ENCODE results near the gene LRRC25. TPM values are rescaled to one million over a fixed set of nuclear protein-coding genes. Genes with fewer than 3 reads are reported as not detected.
A peak's percentile ranks its signal among the peaks of the same experiment; 100 is the strongest.

The LRRC25 gene
- total RNA-seq, 1 donor from 2014 or later, result not detected

DNA sequence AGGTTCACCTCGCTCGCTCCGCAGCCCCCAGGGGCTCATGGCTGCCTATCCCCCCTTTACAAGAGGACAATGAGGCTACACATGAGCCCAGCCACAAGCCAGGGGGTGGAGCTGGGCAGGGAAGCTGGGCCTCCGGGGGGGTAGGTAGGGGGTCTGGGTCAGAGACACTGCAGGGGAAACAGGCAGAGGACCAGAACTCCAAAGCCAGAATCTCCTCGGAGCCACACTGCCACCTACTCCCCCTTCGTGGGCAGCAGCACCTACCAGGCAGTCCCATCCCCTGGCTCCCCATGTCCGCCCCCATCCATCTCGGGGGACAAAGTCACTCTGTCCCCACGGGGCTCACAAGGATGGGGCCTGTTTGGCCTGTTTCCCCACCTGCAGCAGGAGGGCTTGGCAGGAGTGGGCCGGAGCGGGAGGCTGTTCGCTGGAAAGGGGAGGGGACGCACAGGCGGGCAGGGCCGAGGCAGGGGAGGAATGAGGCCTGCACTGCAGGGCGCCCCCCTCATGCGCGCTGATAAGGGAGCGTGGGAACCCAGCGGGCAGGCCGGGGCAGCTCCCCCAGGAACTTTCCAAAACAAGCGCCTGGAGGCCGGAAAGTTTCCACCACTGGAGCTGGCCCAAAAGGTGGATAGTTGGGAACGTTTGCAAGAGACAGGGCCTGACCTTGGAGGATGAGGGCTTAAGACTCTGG, 41.1 kb upstream of the LRRC25 start:
- DNase-seq (ENCODE audit: extremely low spot score, unreplicated experiment), result no peak
- peak overlapping the region; percentile 58 for H3K4me3 Mint-ChIP-seq (ENCODE audit: unreplicated experiment)
- H3K4me1 Mint-ChIP-seq (ENCODE audit: unreplicated experiment), result peaks cover 45% of the 10 kb centered on the region
- peaks cover 2% of the 10 kb centered on the region for H3K36me3 Mint-ChIP-seq (ENCODE audit: unreplicated experiment)
- H3K27ac Mint-ChIP-seq (ENCODE audit: unreplicated experiment), result peak overlapping the region; percentile 89
- TF ChIP-seq, protein P1, sequence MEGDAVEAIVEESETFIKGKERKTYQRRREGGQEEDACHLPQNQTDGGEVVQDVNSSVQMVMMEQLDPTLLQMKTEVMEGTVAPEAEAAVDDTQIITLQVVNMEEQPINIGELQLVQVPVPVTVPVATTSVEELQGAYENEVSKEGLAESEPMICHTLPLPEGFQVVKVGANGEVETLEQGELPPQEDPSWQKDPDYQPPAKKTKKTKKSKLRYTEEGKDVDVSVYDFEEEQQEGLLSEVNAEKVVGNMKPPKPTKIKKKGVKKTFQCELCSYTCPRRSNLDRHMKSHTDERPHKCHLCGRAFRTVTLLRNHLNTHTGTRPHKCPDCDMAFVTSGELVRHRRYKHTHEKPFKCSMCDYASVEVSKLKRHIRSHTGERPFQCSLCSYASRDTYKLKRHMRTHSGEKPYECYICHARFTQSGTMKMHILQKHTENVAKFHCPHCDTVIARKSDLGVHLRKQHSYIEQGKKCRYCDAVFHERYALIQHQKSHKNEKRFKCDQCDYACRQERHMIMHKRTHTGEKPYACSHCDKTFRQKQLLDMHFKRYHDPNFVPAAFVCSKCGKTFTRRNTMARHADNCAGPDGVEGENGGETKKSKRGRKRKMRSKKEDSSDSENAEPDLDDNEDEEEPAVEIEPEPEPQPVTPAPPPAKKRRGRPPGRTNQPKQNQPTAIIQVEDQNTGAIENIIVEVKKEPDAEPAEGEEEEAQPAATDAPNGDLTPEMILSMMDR (IDR thresholded peaks at IDR 0.05), result no peak
- H3K9me3 Mint-ChIP-seq (ENCODE audit: unreplicated experiment), result no peaks in the 10 kb centered on the region
- no peaks in the 10 kb centered on the region for H3K27me3 Mint-ChIP-seq (ENCODE audit: unreplicated experiment)

DNA sequence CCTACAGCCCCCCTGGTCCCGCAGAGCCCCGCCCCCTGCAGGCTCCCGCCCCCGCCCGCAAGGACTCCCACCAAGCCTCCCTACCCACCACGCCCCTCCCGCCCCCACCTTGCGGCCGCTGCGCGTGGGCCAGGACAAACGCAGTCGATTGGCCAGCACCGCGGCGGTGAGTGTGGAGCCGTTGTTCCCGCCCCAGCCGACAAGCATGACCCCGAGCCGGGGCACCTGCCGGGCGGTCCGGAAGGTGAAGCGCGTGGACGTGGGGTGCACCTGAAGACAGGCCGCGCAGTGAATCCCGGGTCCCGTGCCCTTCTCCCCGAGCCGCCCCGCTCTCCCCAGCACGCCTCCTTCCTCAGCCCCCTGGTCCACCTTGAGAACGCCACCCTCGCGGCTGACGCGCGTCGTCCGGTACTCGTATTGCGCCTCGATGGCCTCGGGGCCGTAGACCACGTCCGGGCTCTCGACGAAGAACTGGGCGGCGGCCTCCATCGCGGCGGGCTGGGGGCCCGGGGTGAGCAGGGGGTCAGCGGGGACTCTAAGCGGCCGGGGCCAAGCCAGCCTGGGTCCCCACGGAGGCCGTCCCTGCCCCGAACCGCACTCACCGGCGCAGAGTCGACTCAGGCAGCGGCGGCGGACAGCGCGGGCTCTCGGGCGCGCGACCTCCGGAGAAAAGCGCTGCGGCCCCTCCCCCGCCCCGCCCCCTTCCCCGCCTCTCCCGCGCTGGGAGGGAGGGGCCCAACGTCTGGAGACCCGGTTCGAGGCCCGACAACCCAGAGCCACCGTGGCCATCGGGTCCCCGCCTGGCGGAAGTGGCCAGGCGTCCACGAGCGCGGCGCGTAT, 40.3 kb upstream of the LRRC25 start, which contains the start of gene ISYNA1:
Gene ISYNA1, minus strand, starts transcription at position 643 of the 840 bp plus-strand sequence. Its CDS starts 154 bp downstream, at position 489.
- Mint-ChIP-seq H3K36me3 (ENCODE audit: unreplicated experiment) (no peaks in the 10 kb centered on the region), H3K9me3 (ENCODE audit: unreplicated experiment) (no peaks in the 10 kb centered on the region), H3K4me3 (ENCODE audit: unreplicated experiment) (peak within 1 kb of the TSS; percentile 71), H3K4me1 (ENCODE audit: unreplicated experiment) (peaks cover 45% of the 10 kb centered on the region), H3K27ac (ENCODE audit: unreplicated experiment) (peak within 1 kb of the TSS; percentile 89), H3K27me3 (ENCODE audit: unreplicated experiment) (no peaks in the 10 kb centered on the region)
- TF ChIP-seq, protein P1 (IDR thresholded peaks at IDR 0.05), result no peak
- no peak for DNase-seq (ENCODE audit: extremely low spot score, unreplicated experiment)

DNA sequence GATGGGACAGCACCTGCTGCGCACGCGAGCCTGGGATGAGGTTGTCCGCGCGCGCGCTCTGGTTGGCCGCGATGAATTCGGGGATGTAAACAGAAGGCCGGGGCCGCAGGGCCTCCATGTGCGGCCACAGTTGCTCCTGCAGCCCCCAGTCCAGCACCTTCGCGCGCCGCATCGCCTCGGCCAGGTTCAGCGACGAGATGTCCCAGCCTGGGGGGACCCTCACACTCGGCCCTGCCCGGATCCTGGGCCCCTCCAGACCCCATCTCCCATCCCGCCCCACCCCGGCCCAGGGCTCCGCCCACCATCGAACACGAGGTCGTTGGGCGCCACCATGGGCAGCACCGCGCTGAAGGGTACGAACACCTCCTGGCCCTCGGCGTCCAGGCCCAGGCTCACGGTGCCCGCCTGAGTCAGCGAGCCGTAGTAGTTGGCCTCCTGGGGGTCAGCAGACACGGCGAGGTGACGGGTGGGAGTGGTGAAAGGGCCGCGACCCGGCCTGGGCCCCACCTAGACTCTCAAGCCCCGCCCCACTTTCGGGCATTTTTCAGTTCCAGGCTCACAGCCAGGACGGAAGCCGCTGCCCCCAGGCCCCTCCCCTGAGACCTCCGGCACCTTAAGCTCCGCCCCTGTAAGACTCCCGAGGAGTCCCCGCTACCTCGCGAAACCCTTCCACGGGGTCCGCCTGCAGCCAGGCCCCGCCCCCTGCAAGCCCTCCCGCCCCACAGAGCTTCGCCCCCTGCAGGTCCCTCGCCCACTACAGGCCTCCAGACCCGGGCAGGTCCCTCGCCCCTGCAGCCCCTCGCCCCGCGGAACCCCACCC, 39.5 kb upstream of the LRRC25 start:
- Mint-ChIP-seq H3K9me3 (ENCODE audit: unreplicated experiment) (no peaks in the 10 kb centered on the region), H3K4me1 (ENCODE audit: unreplicated experiment) (peaks cover 45% of the 10 kb centered on the region), H3K4me3 (ENCODE audit: unreplicated experiment) (peak overlapping the region; percentile 71), H3K27me3 (ENCODE audit: unreplicated experiment) (no peaks in the 10 kb centered on the region), H3K36me3 (ENCODE audit: unreplicated experiment) (no peaks in the 10 kb centered on the region), H3K27ac (ENCODE audit: unreplicated experiment) (peak overlapping the region; percentile 31)
- TF ChIP-seq, protein P1 (IDR thresholded peaks at IDR 0.05), result peak; percentile 34
- DNase-seq (ENCODE audit: extremely low spot score, unreplicated experiment), result peak; percentile 94

- H3K27ac Mint-ChIP-seq (ENCODE audit: unreplicated experiment), result peak overlapping the region; percentile 27
- DNase-seq (ENCODE audit: extremely low spot score, unreplicated experiment), result no peak
- no peaks in the 10 kb centered on the region for H3K36me3 Mint-ChIP-seq (ENCODE audit: unreplicated experiment)
- peak overlapping the region; percentile 66 for H3K4me3 Mint-ChIP-seq (ENCODE audit: unreplicated experiment)
- H3K9me3 Mint-ChIP-seq (ENCODE audit: unreplicated experiment), result no peaks in the 10 kb centered on the region
- TF ChIP-seq, protein P1 (IDR thresholded peaks at IDR 0.05), result no peak
- no peaks in the 10 kb centered on the region for H3K27me3 Mint-ChIP-seq (ENCODE audit: unreplicated experiment)
- H3K4me1 Mint-ChIP-seq (ENCODE audit: unreplicated experiment), result peaks cover 45% of the 10 kb centered on the region
Observed at GRCh38 chr19:18435842-18436670, 38.6 kb upstream of the LRRC25 start.
